Fibroblast of peridontal ligament (primary cell): ENCODE measurements around the gene GLG1.

Experiments
- DNase-seq: peaks from one replicate; pipeline ENCODE4 v3.0.0-alpha.2; 2010; ENCODE audit errors: extremely low read depth

The GLG1 gene

GRCh38 chr16:74608944-74609343 lies 2.0 kb upstream of the GLG1 start:
- DNase-seq = no peak

DNA sequence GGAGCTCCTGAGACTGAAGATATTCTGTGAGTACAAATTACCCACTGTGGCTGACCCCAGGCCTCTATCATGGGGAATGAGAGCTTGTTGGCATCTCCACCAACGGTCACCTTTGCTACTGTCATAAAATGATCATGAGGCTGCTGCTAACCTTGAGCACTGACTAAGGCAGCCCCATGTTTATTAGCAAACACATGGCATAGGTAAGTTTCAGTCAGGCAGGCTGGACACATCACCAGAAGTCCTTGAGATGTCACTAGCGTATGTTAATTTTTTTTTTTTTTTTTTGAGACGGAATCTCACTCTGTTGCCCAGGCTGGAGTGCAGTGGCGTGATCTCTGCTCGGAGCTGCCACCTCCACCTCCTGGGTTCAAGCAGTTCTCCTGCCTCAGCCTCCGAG lies 1.5 kb upstream of the GLG1 start:
- DNase-seq = no peak

DNA sequence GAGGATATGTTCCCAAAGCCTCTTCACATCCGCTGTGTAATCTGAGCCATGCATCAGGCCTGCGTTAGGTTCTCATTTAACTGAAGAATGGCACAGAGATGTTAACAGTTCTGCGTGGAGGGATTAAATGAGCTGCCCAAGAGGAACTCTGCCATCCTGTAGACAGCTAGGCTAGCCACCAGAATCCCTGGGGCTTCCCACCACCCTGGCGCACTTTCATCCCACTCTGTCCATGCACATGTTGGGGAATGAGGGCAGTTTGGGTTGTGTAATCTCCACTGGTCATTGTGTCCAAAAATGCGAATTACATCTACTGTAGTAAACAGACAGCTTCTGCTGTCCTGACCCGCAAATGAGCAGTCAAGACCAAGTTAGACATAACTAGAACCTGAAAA lies 1.0 kb upstream of the GLG1 start:
- DNase-seq = peak; percentile 21

GRCh38 chr16:74607310-74607961 lies 522 bp upstream of the GLG1 start:
- DNase-seq = no peak

DNA sequence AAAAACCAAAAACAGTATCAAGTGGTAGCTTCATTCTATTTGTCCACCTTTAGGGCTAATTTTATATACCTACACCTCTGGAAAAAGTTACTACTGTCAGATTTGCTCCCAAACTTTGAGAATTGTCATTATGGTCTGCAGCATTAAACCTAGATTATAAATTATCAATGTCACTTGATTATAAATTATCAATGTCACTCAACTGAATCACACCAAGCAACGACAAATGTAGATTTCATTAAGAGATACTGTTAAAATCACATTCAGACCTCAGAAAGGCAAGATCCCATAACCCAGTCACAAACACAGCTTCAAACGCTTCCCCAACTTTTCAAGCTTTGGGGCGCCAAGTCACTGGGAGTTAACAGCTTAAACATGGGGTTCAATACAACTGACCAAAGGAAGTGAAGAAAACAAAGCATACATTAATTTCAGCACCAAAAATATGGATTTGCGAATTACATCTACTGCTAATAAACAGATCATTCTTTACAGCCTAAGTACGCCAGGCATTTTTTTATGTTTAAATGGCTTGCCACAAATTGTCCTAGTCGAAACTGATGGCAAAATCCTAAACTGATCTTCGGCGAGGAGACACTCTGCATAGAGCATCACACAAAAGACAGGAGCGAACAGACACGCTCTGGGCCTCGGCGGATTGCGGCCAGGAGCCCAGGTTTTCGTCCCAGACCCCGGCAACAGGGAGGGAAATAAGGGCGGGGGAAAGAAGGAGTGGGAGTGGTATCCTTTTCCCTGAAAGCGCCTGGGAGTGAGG lies 981 bp downstream of the GLG1 start:
- DNase-seq = peak; percentile 27

DNA sequence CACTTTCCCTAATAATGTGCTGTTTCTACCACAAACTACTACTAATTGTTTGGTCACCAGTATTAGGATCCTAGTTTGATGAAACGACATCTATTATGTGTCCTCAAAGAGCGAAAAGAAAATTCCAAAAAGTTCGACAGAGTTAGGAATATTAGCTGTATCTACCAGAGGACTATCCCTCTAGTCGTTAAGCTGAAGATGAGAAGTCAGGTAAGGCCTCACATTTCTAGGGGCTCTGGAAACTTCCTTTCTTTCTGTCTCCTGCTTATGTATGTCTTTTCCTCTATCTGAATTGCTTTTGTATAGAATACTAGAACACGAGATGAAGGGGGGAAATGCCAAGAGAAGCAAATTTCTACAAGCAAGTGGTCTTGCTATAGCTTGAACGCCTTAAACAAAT lies 1.6 kb downstream of the GLG1 start:
- DNase-seq = no peak

- DNase-seq = peak; percentile 41
Measured at GRCh38 chr16:74603848-74604247, 3.1 kb downstream of the GLG1 start.

DNA sequence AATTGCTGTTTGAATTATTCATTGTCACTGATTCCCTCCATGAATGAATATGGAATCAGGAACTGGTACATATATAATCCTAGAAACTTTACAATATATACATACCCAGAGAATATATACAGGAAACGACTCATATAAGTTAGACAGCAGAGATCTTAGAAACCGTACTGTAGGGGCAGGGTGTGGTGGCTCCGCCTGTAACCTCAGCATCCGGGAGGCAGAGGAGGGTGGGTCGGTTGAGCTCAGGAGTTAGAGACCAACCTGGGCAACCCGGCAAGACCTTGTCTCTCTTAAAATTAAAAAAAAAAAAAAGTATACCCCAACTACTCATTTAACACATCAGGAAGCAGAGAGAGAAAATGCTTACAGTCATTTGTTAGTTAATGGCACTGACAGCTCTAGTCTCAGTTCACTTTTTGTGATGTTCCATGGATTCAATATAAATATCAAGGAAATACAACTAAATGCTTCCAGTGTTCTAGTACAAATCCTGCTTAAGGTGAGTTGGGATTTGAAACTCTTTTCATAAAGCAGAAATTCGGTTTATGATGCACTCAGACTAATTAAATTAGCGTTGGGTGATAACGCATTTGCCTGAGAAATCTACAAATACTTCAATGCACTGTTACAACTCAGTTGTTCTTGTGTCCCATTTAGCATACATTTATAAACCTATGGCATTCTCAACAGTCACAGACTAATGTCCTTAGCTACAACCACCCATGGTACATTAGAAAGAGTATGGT lies 5.6 kb downstream of the GLG1 start:
- DNase-seq = no peak

DNA sequence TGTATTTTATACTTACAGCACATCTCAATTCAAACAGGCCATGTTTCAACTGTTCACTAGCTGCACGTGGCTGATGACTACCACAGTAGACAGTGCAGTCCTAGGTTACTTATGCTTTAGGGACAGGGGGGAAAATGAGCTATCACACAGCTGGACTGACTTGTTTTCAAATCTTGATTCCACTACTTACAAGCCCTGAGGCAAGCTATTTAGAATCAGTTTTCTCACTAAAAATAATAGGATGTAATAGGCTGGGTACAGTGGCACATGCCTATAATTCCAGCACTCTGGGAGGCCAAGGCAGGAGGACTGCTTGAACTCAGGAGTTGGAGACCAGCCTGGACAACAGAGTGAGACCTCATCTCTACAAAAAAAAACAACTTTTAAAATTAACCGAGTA lies 10.3 kb downstream of the GLG1 start:
- no peak for DNase-seq

- DNase-seq = no peak
Measured at GRCh38 chr16:74592847-74593246, 14.1 kb downstream of the GLG1 start.

DNA sequence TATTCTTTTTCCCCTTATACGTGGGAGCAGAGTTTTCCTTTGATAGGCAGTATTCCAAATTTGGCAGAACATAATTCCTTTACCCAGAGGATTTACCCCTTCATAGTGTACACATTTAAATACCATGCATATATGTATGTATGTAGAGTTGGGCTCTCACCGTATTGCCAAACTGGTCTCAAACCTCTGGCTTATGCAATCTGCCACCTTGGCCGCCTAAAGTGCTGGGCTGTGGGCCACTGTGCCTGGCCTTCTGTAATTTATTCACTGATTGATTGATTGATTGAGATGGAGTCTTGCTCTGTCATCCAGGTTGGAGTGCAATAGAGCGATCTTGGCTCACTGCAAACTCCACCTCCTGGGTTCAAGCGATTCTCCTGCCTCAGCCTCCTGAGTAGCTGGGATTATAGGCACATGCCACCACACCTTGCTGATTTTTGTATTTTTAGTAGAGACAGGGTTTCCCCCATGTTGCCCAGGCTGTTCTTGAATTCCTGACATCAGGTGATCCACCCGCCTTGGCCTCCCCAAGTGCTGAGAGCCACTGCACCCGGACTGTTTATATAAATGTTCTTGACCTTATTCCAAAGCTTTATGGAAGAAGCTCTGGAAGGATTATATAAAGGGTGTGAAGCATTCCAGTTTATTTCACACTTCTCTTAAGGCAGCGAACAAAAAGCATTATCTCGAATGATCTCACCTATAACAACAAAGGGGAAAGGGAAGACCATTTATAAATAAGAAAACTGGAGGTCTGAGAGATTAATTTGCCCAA lies 14.9 kb downstream of the GLG1 start:
- DNase-seq = no peak

GRCh38 chr16:74586948-74587347 lies 20.0 kb downstream of the GLG1 start:
- no peak for DNase-seq

- DNase-seq = no peak
Measured at GRCh38 chr16:74585846-74586443, 21.0 kb downstream of the GLG1 start.

DNA sequence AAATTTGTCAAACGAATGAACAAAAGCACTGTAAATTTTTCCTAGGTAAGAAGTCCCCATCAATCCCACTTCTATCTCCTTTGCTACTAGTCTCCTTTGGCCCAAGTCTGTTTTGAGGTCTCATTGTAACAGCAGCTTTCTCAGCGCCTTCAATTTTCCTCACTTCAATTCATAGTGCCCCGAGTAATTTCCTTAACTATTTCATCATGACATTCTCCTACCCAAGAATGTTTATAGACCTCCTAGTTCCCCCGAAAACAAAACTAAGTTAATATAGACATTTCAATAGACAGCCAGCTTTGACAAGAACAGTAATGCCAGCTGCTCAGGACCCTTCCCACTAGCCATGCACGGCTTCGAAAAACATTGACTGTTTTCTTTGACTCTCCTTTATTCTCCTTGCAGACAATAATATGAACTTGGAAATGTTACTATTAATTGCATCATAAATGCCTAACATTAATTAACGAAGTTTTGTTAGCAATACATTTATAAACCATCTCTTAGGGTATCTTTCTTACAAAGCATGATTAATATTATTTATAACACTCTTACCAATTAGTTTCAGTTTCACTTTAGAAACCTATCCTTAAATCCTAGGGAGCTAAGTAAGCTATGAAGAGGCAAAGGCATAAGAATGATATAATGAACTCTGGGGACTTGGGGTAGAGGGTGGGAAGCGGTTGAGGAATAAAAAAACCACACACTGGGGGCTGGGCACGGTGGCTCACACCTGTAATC lies 22.8 kb downstream of the GLG1 start:
- DNase-seq = peak; percentile 33

DNA sequence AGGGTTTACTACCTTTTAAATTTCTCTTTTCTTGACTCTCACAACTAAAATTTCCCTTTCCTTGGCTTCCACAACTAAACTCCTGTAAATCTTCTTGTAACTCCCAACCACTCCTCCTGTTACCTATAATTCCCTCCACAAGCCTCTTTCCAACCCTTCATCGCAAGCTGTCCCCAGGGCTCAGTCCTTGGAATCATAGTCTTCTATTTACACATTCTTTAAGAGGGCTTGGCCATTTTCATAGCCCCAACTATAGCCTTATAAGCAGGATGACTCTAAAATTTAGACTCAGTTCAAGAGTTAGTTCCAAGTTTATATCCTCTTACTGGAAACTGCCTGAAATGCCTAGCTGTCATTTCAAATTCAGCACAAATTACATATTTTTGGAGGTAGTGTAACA lies 23.9 kb downstream of the GLG1 start:
- DNase-seq = no peak

DNA sequence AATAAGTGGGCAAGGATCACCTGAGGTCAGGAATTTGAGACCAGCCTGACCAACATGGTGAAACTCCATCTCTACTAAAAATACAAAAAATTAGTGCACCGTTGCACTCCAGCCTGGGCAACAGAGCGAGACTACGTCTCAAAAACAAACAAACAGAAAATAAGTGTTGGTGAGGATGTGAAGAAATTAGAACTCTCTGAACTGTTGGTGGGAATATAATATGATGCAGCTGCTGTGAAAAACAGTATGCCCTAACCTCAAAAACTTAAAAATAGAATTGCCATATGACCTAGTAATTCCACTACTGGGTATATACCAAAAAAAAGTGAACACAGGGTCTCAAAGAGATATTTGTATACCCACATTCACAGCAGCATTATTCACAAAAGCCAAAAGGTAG lies 26.1 kb downstream of the GLG1 start:
- peak; percentile 28 for DNase-seq

DNA sequence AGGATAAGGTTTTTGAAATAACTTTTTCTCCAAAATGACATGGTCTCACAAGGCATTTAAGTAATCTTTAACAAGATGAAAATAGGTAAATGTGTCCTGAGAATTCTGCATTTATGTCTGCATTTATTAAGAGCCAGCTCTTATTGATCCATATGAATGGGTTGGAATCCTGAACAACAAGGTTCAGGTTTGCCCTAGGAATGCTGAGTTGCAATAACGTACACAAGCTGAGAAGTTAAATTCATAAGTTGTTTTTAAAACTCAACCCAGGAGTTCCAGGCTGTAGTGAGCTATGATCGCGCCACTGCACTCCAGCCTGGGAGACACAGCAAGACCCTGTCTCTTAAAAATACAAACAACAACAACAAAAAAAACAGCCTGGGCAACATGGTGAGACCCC lies 28.1 kb downstream of the GLG1 start:
- no peak for DNase-seq

DNA sequence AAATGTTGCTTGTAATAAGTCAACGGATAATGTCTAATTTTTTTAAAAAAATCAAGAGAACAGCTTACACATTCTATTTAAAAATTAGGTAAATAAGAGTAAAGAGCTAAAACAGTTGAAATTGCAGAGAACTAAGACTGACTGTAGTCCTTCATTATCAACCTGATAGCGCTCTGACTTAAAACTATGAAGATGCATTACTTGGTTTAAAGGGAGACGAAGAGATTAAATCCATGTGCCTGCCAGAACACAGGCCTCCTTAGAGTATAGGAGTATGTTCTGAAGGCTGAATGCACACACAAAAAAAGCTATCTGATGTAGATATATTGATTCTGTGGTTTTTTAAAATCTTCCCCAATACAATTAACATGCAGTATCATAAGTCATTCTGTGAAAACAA lies 28.5 kb downstream of the GLG1 start:
- DNase-seq = no peak

DNA sequence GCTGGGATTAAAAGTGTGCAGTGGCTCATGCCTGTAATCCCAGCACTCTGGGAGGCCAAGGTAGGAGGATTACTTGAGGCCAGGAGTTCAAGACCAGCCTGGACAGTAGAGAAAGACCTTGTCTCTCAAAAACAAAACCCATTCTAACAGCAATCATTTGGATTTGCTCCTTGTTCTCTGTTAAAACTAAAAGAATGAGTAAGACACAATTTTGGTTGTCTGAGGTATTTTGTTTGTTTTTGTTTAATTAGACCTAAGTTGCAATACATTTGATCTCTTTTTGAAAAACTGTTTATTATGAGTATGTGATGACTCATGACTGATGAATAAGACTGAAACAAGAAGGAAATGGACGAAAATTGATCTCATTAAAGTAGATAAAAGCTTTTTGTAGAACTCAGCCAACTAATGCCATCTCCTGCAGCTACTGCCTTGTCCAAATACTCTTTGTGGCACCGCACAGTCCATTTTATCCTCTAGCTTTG lies 29.0 kb downstream of the GLG1 start:
- DNase-seq = peak; percentile 67

- DNase-seq = no peak
Measured at GRCh38 chr16:74575807-74576643, 30.9 kb downstream of the GLG1 start.
